H1 (cell line): ENCODE data around the gene EPHA8. TPM values are rescaled to one million over a fixed set of nuclear protein-coding genes. Genes with fewer than 3 reads are reported as not detected.

Experiments used
- CHD7 ChIP-seq: fragments of 300-600 bp; sonication (generic); IDR thresholded peaks from 2 replicates; pipeline ENCODE4 v1.7.1; 2012; ENCODE audit warnings: low read length, moderate library complexity, mild to moderate bottlenecking, inconsistent platforms; ENCODE audit not compliant: insufficient replicate concordance
- polyA plus RNA-seq, 7 experiments: library from polyadenylated mRNA; depleted of rRNA in 3 of 7; stranded (reverse) in 5 of 7; unstranded in 2 of 7; fragments of >200 nt in 5 of 7; fragments of 200-250 nt in 2 of 7; gene quantifications; 1 replicate in 5 of 7; 2 replicates in 1 of 7; 4 replicates in 1 of 7; pipeline versions ENCODE4 v1.2.1 to v1.2.3, GENCODE V29; 2011 to 2013; ENCODE audit warnings: missing spikeins in 2 of 7, mixed read lengths in 2 of 7
- total RNA-seq: library from RNA; stranded (reverse); fragmentation: NEBNext Ultra II Directional; extraction: Animal tissue kit (Norgen Biotek cat#: 25700); gene quantifications from 2 replicates; pipeline ENCODE4 v1.2.1, GENCODE V29; 2021

EPHA8 gene
- total and polyA plus RNA-seq, 2 of the 8 experiments (the other 6 are each of a cell fraction or from before 2014, with no cell fraction given): 4.0 to 8.4 TPM

DNA sequence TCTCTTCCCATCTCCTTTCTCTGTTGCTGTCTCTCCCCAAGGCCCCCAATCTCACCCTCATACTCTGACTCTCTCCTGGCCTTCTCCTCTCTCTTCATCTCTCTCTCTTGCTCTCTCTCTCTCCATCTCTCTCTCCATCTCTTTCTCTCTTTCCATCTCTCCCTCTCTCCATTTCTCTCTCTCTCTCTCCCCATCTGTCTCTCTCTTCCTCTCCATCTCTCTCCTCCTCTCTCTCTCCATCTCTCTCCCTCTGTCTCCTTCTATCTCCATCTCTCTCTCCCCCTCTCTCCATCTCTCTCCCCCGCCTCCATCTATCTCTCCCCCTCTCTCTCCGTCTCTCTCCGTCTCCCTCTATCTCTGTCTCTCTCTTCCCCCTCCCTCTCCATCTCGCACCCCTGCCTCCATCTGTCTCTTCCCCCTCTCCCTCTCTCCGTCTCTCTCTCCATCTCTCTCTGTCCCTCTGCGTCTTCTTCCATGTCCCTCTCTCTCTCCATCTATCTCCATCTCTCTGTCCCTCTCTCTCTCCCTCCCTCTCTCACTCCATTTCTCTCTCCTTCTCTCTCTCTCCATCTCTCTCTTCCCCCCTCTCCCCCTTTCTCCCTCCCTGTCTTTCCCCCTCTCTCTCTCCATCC, 16.0 kb upstream of the EPHA8 start (continued):
- TF ChIP-seq CHD7: no peak
